MCF 10A (cell line): Measurements from ENCODE around the gene PKDCC. TPM values are rescaled to one million over a fixed set of nuclear protein-coding genes. Genes with fewer than 3 reads are reported as not detected.

Experiments used
- BruUV-seq: library from RNA; stranded (reverse); fragments of 400-500 nt; replicated peaks from 2 replicates; lab custom pipeline; 2021; lab: Mats Ljungman, UMichigan
- CTCF ChIA-PET: fragments of 300-600 bp; sonication (Branson Sonifier 250); formaldehyde crosslinking; extraction: SDS; loops from one replicate; lab custom pipeline; 2021; ENCODE audit warnings: antibody characterized with exemption, inconsistent platforms; lab: Yijun Ruan, JAX
- POLR2A ChIA-PET: fragments of 300-600, 350-650 bp; sonication (Branson Sonifier 250); formaldehyde crosslinking; extraction: SDS; loops from one replicate; lab custom pipeline; 2020; ENCODE audit warnings: antibody characterized with exemption, inconsistent platforms; lab: Yijun Ruan, JAX
- DNase-seq: peaks from one replicate; pipeline ENCODE4 v3.0.0-alpha.2; 2018; ENCODE audit not compliant: unreplicated experiment
- H3K27ac Mint-ChIP-seq: one replicate; pipeline ENCODE4 v1.8.0; 2022; ENCODE audit warnings: mild to moderate bottlenecking, low read depth, mixed read lengths; ENCODE audit not compliant: unreplicated experiment
- H3K27me3 Mint-ChIP-seq: one replicate; pipeline ENCODE4 v1.8.0; 2022; ENCODE audit warnings: mixed read lengths; ENCODE audit not compliant: insufficient read depth, unreplicated experiment
- H3K36me3 Mint-ChIP-seq: one replicate; pipeline ENCODE4 v1.8.0; 2022; ENCODE audit warnings: mild to moderate bottlenecking, moderate library complexity, mixed read lengths; ENCODE audit not compliant: insufficient read depth, unreplicated experiment
- H3K4me1 Mint-ChIP-seq: one replicate; pipeline ENCODE4 v1.8.0; 2022; ENCODE audit warnings: mixed read lengths; ENCODE audit not compliant: insufficient read depth, unreplicated experiment
- H3K4me3 Mint-ChIP-seq: one replicate; pipeline ENCODE4 v1.8.0; 2022; ENCODE audit warnings: mild to moderate bottlenecking, moderate library complexity, mixed read lengths; ENCODE audit not compliant: unreplicated experiment
- H3K9me3 Mint-ChIP-seq: one replicate; pipeline ENCODE4 v1.8.0; 2022; ENCODE audit warnings: mixed read lengths; ENCODE audit not compliant: unreplicated experiment
- CTCF ChIP-seq: fragments of 200-600 bp; IDR thresholded peaks from one replicate; pipeline ENCODE4 v1.8.0; 2022; ENCODE audit warnings: antibody characterized with exemption, mild to moderate bottlenecking; ENCODE audit not compliant: unreplicated experiment
- intact Hi-C: fragments of 100-400 bp; cut with micrococcal nuclease; formaldehyde crosslinking; loops from 2 replicates; pipeline ENCODE4 v1.14.1; 2022
- total RNA-seq: library from RNA; stranded (reverse); gene quantifications from 2 replicates; pipeline ENCODE4 v1.2.3, GENCODE V29; 2022

Gene PKDCC
- total RNA-seq, 1 experiment from 2014 or later = 0.49 TPM

DNA sequence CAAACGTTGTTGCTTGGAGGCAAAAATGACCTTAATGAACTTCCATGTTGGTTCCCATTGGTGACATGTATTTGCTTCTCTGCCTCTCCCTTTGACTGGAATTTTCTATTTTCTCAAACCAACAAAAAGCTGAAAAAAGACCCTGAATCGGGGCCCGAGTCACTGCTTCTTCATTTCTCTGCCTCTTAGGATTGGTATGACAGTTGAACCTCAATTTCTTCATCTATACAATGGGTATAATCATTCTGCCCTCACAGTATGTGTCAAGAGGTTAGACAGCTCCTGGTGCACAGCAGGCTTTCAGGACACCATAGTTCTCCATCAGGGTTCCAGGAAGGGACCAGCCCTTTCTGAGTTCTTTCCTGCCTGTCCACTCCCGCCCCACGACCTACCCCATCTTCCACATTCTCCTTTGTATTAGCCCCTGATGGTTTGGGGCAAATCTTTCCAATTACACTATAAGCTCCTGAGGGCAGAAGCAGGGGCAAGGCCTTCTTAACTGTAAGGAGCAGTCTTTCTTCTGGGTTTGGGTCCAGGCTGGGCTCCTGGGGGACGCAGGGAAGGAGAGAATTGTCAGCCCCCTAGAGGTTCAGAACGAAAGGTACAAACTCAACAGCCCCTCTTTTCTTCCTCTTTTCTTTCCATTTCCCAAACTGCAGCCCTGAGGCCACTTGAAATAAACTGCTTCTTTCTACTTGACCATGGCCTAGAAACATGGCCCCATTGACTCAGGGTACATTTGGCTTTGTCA is 6.3 kb upstream of the PKDCC start:
- intact Hi-C loops = no loop called here
- DNase-seq = no peak
- H3K27ac Mint-ChIP-seq = no peak overlapping the region
- no peaks in the 10 kb centered on the region for H3K9me3 Mint-ChIP-seq
- H3K36me3 Mint-ChIP-seq = no peaks in the 10 kb centered on the region
- ChIA-PET POLR2A (no interaction called here), CTCF (interaction anchor here (0.5 to 1.0 kb wide), 2 partner anchors 173 to 1600 kb away, joined by 3 to 4 read pairs; no protein-coding TSS in a partner anchor)
- no peak for TF ChIP-seq CTCF
- no TSS peak for BruUV-seq
- no peaks in the 10 kb centered on the region for H3K4me1 Mint-ChIP-seq
- peaks cover 38% of the 10 kb centered on the region for H3K27me3 Mint-ChIP-seq
- no peak overlapping the region for H3K4me3 Mint-ChIP-seq

DNA sequence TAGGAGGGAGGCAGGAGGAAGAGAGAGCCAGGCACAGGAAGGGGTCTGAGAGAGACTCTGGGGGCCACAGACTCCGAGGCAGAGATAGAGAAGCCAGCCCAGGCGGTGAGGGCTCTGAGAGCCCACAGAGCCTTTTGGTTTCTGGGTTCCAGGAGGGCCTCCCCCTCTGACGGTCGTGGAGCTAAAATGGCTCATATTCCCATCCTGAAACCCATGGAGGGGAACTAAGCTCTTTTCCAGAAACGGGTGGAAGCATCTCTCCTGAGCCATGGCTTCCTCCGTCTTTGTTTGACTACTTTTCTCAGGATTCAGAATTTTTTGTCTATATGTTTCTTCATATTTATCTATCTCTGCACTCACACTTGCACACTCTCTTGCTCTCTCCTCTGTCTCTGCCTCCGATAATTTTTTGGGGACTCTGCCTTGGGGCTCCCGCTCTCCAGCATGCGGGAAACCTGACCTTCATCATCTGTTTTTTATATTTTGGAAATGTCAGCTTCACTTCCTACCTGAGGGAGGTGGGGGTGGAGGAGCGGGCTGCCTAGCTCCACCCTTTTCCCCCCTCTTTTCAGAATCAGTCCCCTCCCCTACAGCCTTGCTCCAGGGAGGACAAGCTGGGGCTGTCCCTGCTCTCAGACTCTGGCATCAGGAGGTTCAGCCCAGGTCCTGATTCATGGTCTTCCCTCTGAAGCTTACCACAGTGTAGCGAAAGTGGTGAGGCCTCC is 5.0 kb upstream of the PKDCC start:
- no peak for DNase-seq
- no peak for TF ChIP-seq CTCF
- peaks cover 38% of the 10 kb centered on the region for H3K27me3 Mint-ChIP-seq
- BruUV-seq = no TSS peak
- H3K4me3 Mint-ChIP-seq = no peak overlapping the region
- ChIA-PET POLR2A (interaction anchor here (1.0 kb wide), 1 partner anchor 10 kb away, joined by 5 read pairs; no protein-coding TSS in a partner anchor), CTCF (interaction anchor here (0.8 to 1.0 kb wide), 3 partner anchors 118 to 188 kb away, joined by 3 to 4 read pairs (median 3); no protein-coding TSS in a partner anchor)
- H3K9me3 Mint-ChIP-seq = no peaks in the 10 kb centered on the region
- H3K27ac Mint-ChIP-seq = no peak overlapping the region
- H3K4me1 Mint-ChIP-seq = no peaks in the 10 kb centered on the region
- intact Hi-C loops = no loop called here
- H3K36me3 Mint-ChIP-seq = no peaks in the 10 kb centered on the region

DNA sequence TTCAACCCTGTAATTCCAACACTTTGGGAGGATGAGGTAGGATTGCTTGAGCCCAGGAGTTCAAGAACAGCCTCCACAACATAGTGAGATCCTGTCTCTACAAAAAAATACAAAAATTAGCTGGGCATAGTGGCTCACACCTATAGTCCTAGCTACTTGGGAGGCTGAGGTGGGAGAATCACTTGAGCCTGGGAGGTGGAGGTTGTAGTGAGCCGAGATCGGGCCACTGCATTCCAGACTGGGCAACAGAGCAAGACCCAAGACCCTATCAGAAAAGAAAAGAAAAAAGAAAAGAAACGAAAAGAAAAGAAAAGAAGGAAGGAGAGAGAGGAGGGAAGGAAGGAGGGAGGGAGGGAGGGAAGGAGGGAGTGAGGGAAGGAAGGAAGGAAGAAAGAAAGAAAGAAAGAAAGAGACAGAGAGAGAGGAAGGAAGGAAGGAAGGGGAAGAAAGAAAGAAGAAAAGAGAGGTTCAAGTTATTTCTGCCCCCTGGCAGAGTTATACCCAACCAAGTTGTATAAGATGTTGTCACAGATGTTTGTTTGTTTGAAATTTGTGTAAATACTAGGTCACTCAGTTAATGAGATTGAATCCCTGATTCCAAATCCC is 3.9 kb upstream of the PKDCC start:
- H3K4me1 Mint-ChIP-seq = no peaks in the 10 kb centered on the region
- BruUV-seq = no TSS peak
- intact Hi-C loops = no loop called here
- no peaks in the 10 kb centered on the region for H3K9me3 Mint-ChIP-seq
- no peak overlapping the region for H3K27ac Mint-ChIP-seq
- H3K27me3 Mint-ChIP-seq = peaks cover 38% of the 10 kb centered on the region
- no peaks in the 10 kb centered on the region for H3K36me3 Mint-ChIP-seq
- no peak for TF ChIP-seq CTCF
- POLR2A ChIA-PET = no interaction called here
- H3K4me3 Mint-ChIP-seq = no peak overlapping the region
- CTCF ChIA-PET = no interaction called here
- DNase-seq = no peak

DNA sequence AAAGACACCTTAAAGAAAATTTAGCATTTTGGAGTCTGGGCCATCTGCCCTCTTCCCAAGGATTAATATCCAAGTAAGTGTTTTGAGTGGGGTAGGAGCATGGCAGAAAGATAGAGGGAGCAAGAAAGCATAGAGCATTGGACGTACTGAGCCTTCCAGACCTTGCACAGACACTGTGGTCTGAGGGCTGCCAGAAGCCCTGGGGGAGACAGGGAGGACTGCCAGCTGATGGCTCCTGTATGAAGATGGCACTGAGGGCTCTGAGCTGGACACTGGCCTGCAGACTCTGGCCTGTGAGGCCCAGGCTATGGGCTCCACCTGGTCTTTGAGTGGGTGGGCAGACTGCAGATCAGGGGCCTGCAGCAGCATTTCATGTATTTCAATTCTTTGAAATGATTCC is 2.9 kb upstream of the PKDCC start:
- Mint-ChIP-seq H3K9me3 (no peaks in the 10 kb centered on the region), H3K4me3 (no peak overlapping the region), H3K4me1 (no peaks in the 10 kb centered on the region), H3K36me3 (no peaks in the 10 kb centered on the region), H3K27ac (no peak overlapping the region), H3K27me3 (peaks cover 38% of the 10 kb centered on the region)
- POLR2A ChIA-PET = no interaction called here
- TF ChIP-seq CTCF = no peak
- CTCF ChIA-PET = interaction anchor here (0.6 to 1.7 kb wide), 2 partner anchors 74 to 175 kb away, joined by 3 to 5 read pairs; no protein-coding TSS in a partner anchor
- intact Hi-C loops = no loop called here
- no peak for DNase-seq
- BruUV-seq = no TSS peak
